Thyroid gland (tissue), 4 donors: ENCODE results near the gene SPATA9.

Experiments
- POLR2A ChIP-seq, 2 donors: fragments of 450-650 bp; IDR thresholded peaks; one replicate each; pipeline ENCODE4 v1.6.1; 2017; ENCODE audit warnings: antibody characterized with exemption in 2 of 2, mild to moderate bottlenecking in 2 of 2, moderate library complexity in 1 of 2
- TF ChIP-seq, protein P1 (sequence below), 6 experiments: fragments of 200-600 bp in 3 of 6; fragments of 450-650 bp in 3 of 6; sonication (generic) in 3 of 6; IDR thresholded peaks; one replicate each; pipeline ENCODE4 v1.5.1; 2016 to 2019; ENCODE audit warnings: antibody characterized with exemption in 6 of 6, mild to moderate bottlenecking in 2 of 6, inconsistent platforms in 1 of 6, moderate library complexity in 1 of 6

DNA sequence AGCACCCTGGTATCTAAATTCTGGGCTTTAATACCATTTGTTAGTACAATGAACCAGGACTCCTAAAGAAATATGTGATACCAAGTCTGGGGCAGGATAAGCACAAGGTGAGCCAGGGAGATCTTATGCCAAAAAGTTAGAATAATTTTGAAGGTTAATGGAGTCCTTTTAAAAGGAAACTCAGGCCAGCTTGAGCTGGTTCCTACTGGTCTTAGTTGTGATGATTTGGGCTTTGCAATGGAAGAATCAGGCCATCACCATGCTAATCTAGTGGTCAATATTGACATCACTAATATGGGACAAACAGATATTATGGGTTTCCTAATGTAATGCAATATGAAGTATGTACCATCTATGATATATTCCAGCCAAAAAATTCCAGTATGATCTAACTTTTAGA is 7.5 kb upstream of the SPATA9 start:
- TF ChIP-seq, protein P1, sequence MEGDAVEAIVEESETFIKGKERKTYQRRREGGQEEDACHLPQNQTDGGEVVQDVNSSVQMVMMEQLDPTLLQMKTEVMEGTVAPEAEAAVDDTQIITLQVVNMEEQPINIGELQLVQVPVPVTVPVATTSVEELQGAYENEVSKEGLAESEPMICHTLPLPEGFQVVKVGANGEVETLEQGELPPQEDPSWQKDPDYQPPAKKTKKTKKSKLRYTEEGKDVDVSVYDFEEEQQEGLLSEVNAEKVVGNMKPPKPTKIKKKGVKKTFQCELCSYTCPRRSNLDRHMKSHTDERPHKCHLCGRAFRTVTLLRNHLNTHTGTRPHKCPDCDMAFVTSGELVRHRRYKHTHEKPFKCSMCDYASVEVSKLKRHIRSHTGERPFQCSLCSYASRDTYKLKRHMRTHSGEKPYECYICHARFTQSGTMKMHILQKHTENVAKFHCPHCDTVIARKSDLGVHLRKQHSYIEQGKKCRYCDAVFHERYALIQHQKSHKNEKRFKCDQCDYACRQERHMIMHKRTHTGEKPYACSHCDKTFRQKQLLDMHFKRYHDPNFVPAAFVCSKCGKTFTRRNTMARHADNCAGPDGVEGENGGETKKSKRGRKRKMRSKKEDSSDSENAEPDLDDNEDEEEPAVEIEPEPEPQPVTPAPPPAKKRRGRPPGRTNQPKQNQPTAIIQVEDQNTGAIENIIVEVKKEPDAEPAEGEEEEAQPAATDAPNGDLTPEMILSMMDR (IDR thresholded peaks at IDR 0.05) = no peak
- no peak for TF ChIP-seq POLR2A (IDR thresholded peaks at IDR 0.05)
